IPS DF 19.7 (cell line): ENCODE measurements around the gene PI4KA.
"Not testable (repeated sequence)": the region's sequence is repeated elsewhere in the genome, so short reads cannot be mapped to it uniquely, and the experiment has no call there.

Experiments used
- DNase-seq: peaks from one replicate; pipeline ENCODE4 v3.0.0-alpha.2; 2013; ENCODE audit warnings: low read depth, low spot score

PI4KA gene

GRCh38 chr22:20858615-20859416 lies at the start of gene PI4KA, which contains the start of gene SNAP29:
Gene PI4KA, minus strand, starts transcription at chr22:20858811. Its CDS starts 86 bp downstream, at chr22:20858725.
Gene SNAP29, plus strand, starts transcription at chr22:20859007. Its CDS starts 104 bp downstream, at chr22:20859111.
- DNase-seq = peak; percentile 84

- no peak for DNase-seq
Observed at GRCh38 chr22:20906387-20906767, 47.8 kb upstream of the PI4KA start.

- DNase-seq = no peak
Observed at GRCh38 chr22:20905415-20906386, 47.1 kb upstream of the PI4KA start.

GRCh38 chr22:20904980-20905355 lies 46.4 kb upstream of the PI4KA start:
- DNase-seq = no peak

GRCh38 chr22:20904008-20904979 lies 45.7 kb upstream of the PI4KA start:
- no peak for DNase-seq

- no peak for DNase-seq
Observed at GRCh38 chr22:20903093-20903492, 44.5 kb upstream of the PI4KA start.

GRCh38 chr22:20901093-20902033 lies 42.8 kb upstream of the PI4KA start:
- not testable (repeated sequence) for DNase-seq

GRCh38 chr22:20899827-20900423 lies 41.3 kb upstream of the PI4KA start:
- no peak for DNase-seq

GRCh38 chr22:20897737-20898136 lies 39.1 kb upstream of the PI4KA start:
- not testable (repeated sequence) for DNase-seq

- DNase-seq = no peak
Observed at GRCh38 chr22:20890975-20891374, 32.4 kb upstream of the PI4KA start.

GRCh38 chr22:20889904-20890540 lies 31.4 kb upstream of the PI4KA start:
- no peak for DNase-seq

- no peak for DNase-seq
Observed at GRCh38 chr22:20889025-20889704, 30.6 kb upstream of the PI4KA start.

- DNase-seq = no peak
Observed at GRCh38 chr22:20887375-20887774, 28.8 kb upstream of the PI4KA start.

GRCh38 chr22:20885557-20886323 lies 27.1 kb upstream of the PI4KA start:
- peak; percentile 52 for DNase-seq

GRCh38 chr22:20885017-20885556 lies 26.5 kb upstream of the PI4KA start:
- DNase-seq = no peak

GRCh38 chr22:20884454-20884853 lies 25.8 kb upstream of the PI4KA start:
- DNase-seq = no peak

GRCh38 chr22:20882855-20883254 lies 24.2 kb upstream of the PI4KA start:
- DNase-seq = no peak
